Natural killer cell treated with Interleukin-12 subunit alpha and Interleukin-12 subunit beta and Interleukin-15 and Interleukin-18, amount 100 ng/mL, for 72 hours (primary cell): ENCODE results near the gene HYAL3. TPM values are rescaled to one million over a fixed set of nuclear protein-coding genes. Genes with fewer than 3 reads are reported as not detected.
"Not testable (repeated sequence)": the region's sequence is repeated elsewhere in the genome, so short reads cannot be mapped to it uniquely, and the experiment has no call there.

ENCODE experiments used
- ATAC-seq, 2 donors: fragments of 150-1000 bp; cut with Tn5 transposase in 1 of 2; sonication (Bioruptor Pico), chemical (Tn5 transposase) in 1 of 2; 2 replicates each; pipeline ENCODE4 v1.10.0; 2021
- DNase-seq: peaks from one replicate; pipeline ENCODE4 v3.0.0; 2022; ENCODE audit warnings: low spot score
- H3K27ac Mint-ChIP-seq, 2 donors: 1 replicate in 1 of 2; 2 replicates in 1 of 2; pipeline ENCODE4 v1.8.0; 2022; ENCODE audit warnings: mixed read lengths in 2 of 2, mild to moderate bottlenecking in 1 of 2, moderate library complexity in 1 of 2
- H3K27me3 Mint-ChIP-seq, 2 donors: 1 replicate in 1 of 2; 2 replicates in 1 of 2; pipeline ENCODE4 v1.8.0; 2022; ENCODE audit warnings: mixed read lengths in 2 of 2
- H3K36me3 Mint-ChIP-seq: one replicate; pipeline ENCODE4 v1.8.0; 2022; ENCODE audit warnings: mixed read lengths
- H3K4me1 Mint-ChIP-seq, 2 donors: 1 replicate in 1 of 2; 2 replicates in 1 of 2; pipeline ENCODE4 v1.8.0; 2022; ENCODE audit warnings: low read depth in 2 of 2, mixed read lengths in 2 of 2, mild to moderate bottlenecking in 1 of 2
- H3K4me3 Mint-ChIP-seq: one replicate; pipeline ENCODE4 v1.8.0; 2022; ENCODE audit warnings: mixed read lengths
- H3K9me3 Mint-ChIP-seq: 2 replicates; pipeline ENCODE4 v1.8.0; 2022; ENCODE audit warnings: mixed read lengths
- total RNA-seq, 2 donors: library from RNA; stranded (reverse); gene quantifications; one replicate each; pipeline ENCODE4 v1.2.3, GENCODE V29; 2022

HYAL3 gene
- total RNA-seq, 2 donors from 2014 or later, result 5.5 to 5.6 TPM

- Mint-ChIP-seq H3K4me1 (peaks cover 31 to 38% of the 10 kb centered on the region in 2 donors), H3K27me3 (no peaks in the 10 kb centered on the region), H3K9me3 (no peaks in the 10 kb centered on the region), H3K27ac (no peak overlapping the region), H3K36me3 (no peaks in the 10 kb centered on the region), H3K4me3 (no peak overlapping the region)
- no peak for ATAC-seq
- DNase-seq, result no peak
Measured at GRCh38 chr3:50295553-50296431, 3.4 kb downstream of the HYAL3 start.

DNA sequence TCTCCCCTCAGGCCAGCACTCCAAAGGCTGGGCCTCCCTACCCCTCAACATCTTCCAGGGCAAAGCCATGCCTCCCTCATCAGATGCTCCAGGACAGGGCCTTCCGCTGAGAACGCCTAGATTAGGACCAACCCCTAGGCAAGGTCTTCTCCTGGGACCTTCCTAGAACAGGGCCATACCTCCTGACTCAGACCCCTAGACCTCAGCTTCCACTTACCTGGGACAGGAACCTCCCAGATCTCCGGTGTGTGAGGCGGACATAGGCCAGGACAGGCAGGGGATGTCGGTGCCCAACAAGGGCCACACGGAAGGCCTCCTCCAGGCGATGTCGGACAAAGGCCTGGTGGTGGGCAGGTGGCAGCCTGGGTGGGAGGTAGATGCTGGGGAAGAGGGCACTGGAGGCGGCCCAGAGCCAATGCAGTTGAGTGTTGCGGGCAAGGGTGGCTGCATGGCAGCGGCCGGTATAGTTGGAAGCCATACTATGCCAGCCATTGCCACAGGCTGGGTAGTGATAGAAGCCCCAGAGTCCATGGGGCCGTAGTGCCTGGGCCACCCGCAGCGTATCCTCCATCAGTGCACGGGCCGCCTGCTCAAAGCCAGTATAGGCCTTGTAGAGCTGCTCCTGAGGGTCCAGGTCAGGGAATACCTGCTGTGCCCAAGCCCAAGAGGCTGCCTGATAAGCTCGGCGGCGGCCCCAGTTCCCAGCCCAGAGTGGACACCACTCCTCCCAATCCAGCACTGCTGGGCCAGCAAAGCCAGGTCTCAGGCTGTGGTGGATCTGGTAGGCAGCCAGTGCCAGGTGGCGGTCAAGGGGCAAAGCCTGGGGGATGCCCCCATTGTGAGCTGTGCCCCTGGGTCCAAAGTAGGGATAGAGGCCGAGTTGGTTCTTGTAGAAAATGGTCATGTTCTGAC is 4.5 kb downstream of the HYAL3 start:
- no peak overlapping the region for H3K27ac Mint-ChIP-seq
- H3K9me3 Mint-ChIP-seq, result no peaks in the 10 kb centered on the region
- H3K27me3 Mint-ChIP-seq, result no peaks in the 10 kb centered on the region
- no peaks in the 10 kb centered on the region for H3K36me3 Mint-ChIP-seq
- DNase-seq, result no peak
- H3K4me3 Mint-ChIP-seq, result no peak overlapping the region
- ATAC-seq, result no peak
- H3K4me1 Mint-ChIP-seq, result peaks cover 23 to 30% of the 10 kb centered on the region in 2 donors

DNA sequence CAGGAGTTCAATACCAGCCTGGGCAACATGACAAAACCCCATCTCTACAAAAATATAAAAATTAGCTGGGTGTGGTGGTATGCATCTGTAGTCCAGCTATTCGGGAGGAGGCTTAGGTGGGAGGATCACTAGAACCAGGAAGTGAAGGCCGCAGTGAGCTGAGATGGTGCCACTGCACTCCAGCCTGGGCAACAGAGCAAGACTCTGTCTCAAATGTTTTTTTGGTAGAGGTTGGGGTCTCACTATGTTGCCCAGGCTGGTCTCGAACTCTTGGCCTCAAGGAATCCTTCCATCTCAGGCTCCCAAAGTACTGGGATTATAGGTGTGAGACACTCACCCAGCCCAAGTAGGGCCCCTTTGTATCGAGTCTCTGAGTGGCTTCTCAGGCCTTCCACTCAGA is 5.1 kb downstream of the HYAL3 start:
- H3K27ac Mint-ChIP-seq, result no peak overlapping the region
- no peaks in the 10 kb centered on the region for H3K9me3 Mint-ChIP-seq

GRCh38 chr3:50293079-50293801 is 6.0 kb downstream of the HYAL3 start:
- no peak for DNase-seq
- no peaks in the 10 kb centered on the region for H3K27me3 Mint-ChIP-seq
- no peak for ATAC-seq
- no peaks in the 10 kb centered on the region for H3K9me3 Mint-ChIP-seq
- peaks cover 15 to 21% of the 10 kb centered on the region in 2 donors for H3K4me1 Mint-ChIP-seq
- peak overlapping the region; percentile 70 to 92 for H3K27ac Mint-ChIP-seq
- H3K36me3 Mint-ChIP-seq, result no peaks in the 10 kb centered on the region
- H3K4me3 Mint-ChIP-seq, result peak overlapping the region; percentile 89

More for the DNA sequence above, 5.1 kb downstream of the HYAL3 start:
- Mint-ChIP-seq H3K36me3 (no peaks in the 10 kb centered on the region), H3K4me1 (peaks cover 20 to 25% of the 10 kb centered on the region in 2 donors), H3K4me3 (no peak overlapping the region), H3K27me3 (no peaks in the 10 kb centered on the region)
- ATAC-seq, result no peak
- DNase-seq, result peak; percentile 1

GRCh38 chr3:50292159-50293078 is 6.8 kb downstream of the HYAL3 start, which contains the start of gene IFRD2:
Gene IFRD2, minus strand, starts transcription at chr3:50292429. Its CDS starts 155 bp downstream, at chr3:50292274.
- ATAC-seq, result peak; percentile 98 to 99
- Mint-ChIP-seq H3K27ac (peak within 1 kb of the TSS; percentile 70 to 92), H3K4me1 (peaks cover 12 to 17% of the 10 kb centered on the region in 2 donors), H3K9me3 (no peaks in the 10 kb centered on the region), H3K4me3 (peak within 1 kb of the TSS; percentile 89), H3K27me3 (no peaks in the 10 kb centered on the region), H3K36me3 (no peaks in the 10 kb centered on the region)
- DNase-seq, result peak; percentile 97

GRCh38 chr3:50290161-50290641 is 9.0 kb downstream of the HYAL3 start:
- peaks cover 12 to 17% of the 10 kb centered on the region in 2 donors for H3K4me1 Mint-ChIP-seq
- no peaks in the 10 kb centered on the region for H3K9me3 Mint-ChIP-seq
- H3K36me3 Mint-ChIP-seq, result no peaks in the 10 kb centered on the region
- H3K27ac Mint-ChIP-seq, result no peak overlapping the region
- H3K27me3 Mint-ChIP-seq, result no peaks in the 10 kb centered on the region
- ATAC-seq (no peak), DNase-seq (no peak)
- peak overlapping the region; percentile 41 for H3K4me3 Mint-ChIP-seq

GRCh38 chr3:50289130-50289529 is 10.1 kb downstream of the HYAL3 start:
- ATAC-seq (no peak), DNase-seq (no peak)
- peaks cover 12 to 17% of the 10 kb centered on the region in 2 donors for H3K4me1 Mint-ChIP-seq
- no peak overlapping the region for H3K27ac Mint-ChIP-seq
- no peaks in the 10 kb centered on the region for H3K9me3 Mint-ChIP-seq
- H3K4me3 Mint-ChIP-seq, result peak overlapping the region; percentile 10
- H3K36me3 Mint-ChIP-seq, result no peaks in the 10 kb centered on the region
- no peaks in the 10 kb centered on the region for H3K27me3 Mint-ChIP-seq

DNA sequence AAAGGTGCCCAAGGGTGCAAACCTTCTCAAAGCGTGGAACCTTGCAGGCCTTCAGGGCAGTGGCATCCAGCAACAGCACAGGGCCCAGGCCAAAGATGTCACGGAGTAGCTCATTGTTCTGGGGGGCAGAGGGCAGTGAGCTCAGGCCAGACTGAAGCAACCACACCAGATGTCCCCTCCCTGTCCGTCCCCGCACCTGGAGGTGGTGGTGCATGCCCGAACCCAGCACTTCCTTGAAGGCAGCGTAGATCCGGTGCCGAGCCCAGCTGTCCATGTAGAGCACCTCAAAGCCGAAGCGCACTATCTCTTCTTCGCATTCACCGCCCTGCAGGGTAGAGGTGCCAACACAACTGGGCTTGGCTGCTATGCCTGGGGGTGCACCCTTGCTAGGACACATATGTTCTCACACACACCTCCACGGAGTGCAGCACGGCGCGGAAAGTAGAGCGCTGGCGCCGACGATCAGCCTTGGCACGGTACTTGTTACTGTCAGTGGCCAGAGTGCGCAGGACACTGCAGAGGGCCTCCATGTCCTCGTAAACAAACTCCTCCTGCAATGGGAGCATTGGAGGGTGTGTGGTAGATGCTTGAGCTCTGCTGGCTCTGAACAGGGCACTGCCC is 10.7 kb downstream of the HYAL3 start:
- Mint-ChIP-seq H3K27ac (no peak overlapping the region), H3K9me3 (no peaks in the 10 kb centered on the region), H3K27me3 (no peaks in the 10 kb centered on the region), H3K36me3 (no peaks in the 10 kb centered on the region), H3K4me3 (no peak overlapping the region), H3K4me1 (peaks cover 12 to 17% of the 10 kb centered on the region in 2 donors)
- no peak for DNase-seq
- no peak for ATAC-seq

GRCh38 chr3:50287262-50287661 is 11.9 kb downstream of the HYAL3 start:
- ATAC-seq, result no peak
- Mint-ChIP-seq H3K4me3 (no peak overlapping the region), H3K4me1 (peaks cover 4 to 8% of the 10 kb centered on the region in 2 donors), H3K9me3 (no peaks in the 10 kb centered on the region), H3K36me3 (no peaks in the 10 kb centered on the region), H3K27ac (no peak overlapping the region), H3K27me3 (no peaks in the 10 kb centered on the region)
- DNase-seq, result no peak

GRCh38 chr3:50286322-50287227 is 12.6 kb downstream of the HYAL3 start:
- Mint-ChIP-seq H3K4me3 (no peak overlapping the region), H3K4me1 (peaks cover 4 to 6% of the 10 kb centered on the region in 2 donors), H3K27me3 (no peaks in the 10 kb centered on the region), H3K36me3 (no peaks in the 10 kb centered on the region), H3K9me3 (no peaks in the 10 kb centered on the region), H3K27ac (no peak overlapping the region)
- no peak for DNase-seq
- no peak for ATAC-seq

GRCh38 chr3:50284121-50284520 is 15.1 kb downstream of the HYAL3 start:
- not testable (repeated sequence) for H3K27ac Mint-ChIP-seq, H3K36me3 Mint-ChIP-seq, H3K4me3 Mint-ChIP-seq, H3K4me1 Mint-ChIP-seq, H3K9me3 Mint-ChIP-seq, DNase-seq, ATAC-seq, H3K27me3 Mint-ChIP-seq
